NCI-H128 (cell line): ENCODE measurements around the gene MIEN1.
A peak's percentile ranks its signal among the peaks of the same experiment; 100 is the strongest.
"Not testable (repeated sequence)": the region's sequence is repeated elsewhere in the genome, so short reads cannot be mapped to it uniquely, and the experiment has no call there.

Experiments
- DNase-seq: peaks from one replicate; lab custom pipeline; 2025; ENCODE audit not compliant: unreplicated experiment; lab: John Stamatoyannopoulos, UW

MIEN1 gene

GRCh38 chr17:39742126-39742855 is 12.0 kb upstream of the MIEN1 start:
- no peak for DNase-seq

GRCh38 chr17:39740357-39741111 is 10.2 kb upstream of the MIEN1 start:
- DNase-seq, result no peak

- no peak for DNase-seq
Measured at GRCh38 chr17:39739885-39740356, 9.6 kb upstream of the MIEN1 start.

- peak; percentile 51 for DNase-seq
Measured at GRCh38 chr17:39738983-39739884, 8.9 kb upstream of the MIEN1 start.

- peak; percentile 15 for DNase-seq
Measured at GRCh38 chr17:39738568-39738901, 8.2 kb upstream of the MIEN1 start.

- peak; percentile 67 for DNase-seq
Measured at GRCh38 chr17:39737760-39738567, 7.6 kb upstream of the MIEN1 start, which contains the start of gene GRB7. Gene GRB7 (plus strand): TSS chr17:39737938. CDS start chr17:39742302, 4,364 bp downstream.

- DNase-seq, result no peak
Measured at GRCh38 chr17:39737206-39737759, 7.0 kb upstream of the MIEN1 start.

GRCh38 chr17:39736319-39737165 is 6.2 kb upstream of the MIEN1 start:
- no peak for DNase-seq

GRCh38 chr17:39735882-39736281 is 5.5 kb upstream of the MIEN1 start:
- DNase-seq, result no peak

- no peak for DNase-seq
Measured at GRCh38 chr17:39732586-39732985, 2.3 kb upstream of the MIEN1 start.

- no peak for DNase-seq
Measured at GRCh38 chr17:39729280-39729851, 966 bp downstream of the MIEN1 start.

GRCh38 chr17:39727556-39727955 is 2.8 kb downstream of the MIEN1 start:
- DNase-seq, result no peak

- no peak for DNase-seq
Measured at GRCh38 chr17:39726617-39727016, 3.7 kb downstream of the MIEN1 start.

GRCh38 chr17:39725923-39726322 is 4.4 kb downstream of the MIEN1 start:
- not testable (repeated sequence) for DNase-seq

- no peak for DNase-seq
Measured at GRCh38 chr17:39724731-39725130, 5.6 kb downstream of the MIEN1 start.

GRCh38 chr17:39722965-39723848 is 7.1 kb downstream of the MIEN1 start:
- DNase-seq, result no peak

- no peak for DNase-seq
Measured at GRCh38 chr17:39722104-39722503, 8.2 kb downstream of the MIEN1 start.
